Left kidney (tissue), 2 donors: ENCODE results near the gene SH3BP2. TPM values are rescaled to one million over a fixed set of nuclear protein-coding genes. Genes with fewer than 3 reads are reported as not detected.

Experiments
- DNase-seq: peaks from one replicate; pipeline ENCODE4 v3.0.0-alpha.2; 2013
- polyA plus RNA-seq: library from polyadenylated mRNA; unstranded; fragments of 120-200 nt; gene quantifications from one replicate; pipeline ENCODE4 v1.2.1, GENCODE V29; 2013; ENCODE audit not compliant: insufficient read length

Gene SH3BP2
- polyA plus RNA-seq, 1 donor, result 34.4 TPM

- no peak for DNase-seq
Measured at GRCh38 chr4:2856266-2856665, 63.4 kb downstream of the SH3BP2 start.

DNA sequence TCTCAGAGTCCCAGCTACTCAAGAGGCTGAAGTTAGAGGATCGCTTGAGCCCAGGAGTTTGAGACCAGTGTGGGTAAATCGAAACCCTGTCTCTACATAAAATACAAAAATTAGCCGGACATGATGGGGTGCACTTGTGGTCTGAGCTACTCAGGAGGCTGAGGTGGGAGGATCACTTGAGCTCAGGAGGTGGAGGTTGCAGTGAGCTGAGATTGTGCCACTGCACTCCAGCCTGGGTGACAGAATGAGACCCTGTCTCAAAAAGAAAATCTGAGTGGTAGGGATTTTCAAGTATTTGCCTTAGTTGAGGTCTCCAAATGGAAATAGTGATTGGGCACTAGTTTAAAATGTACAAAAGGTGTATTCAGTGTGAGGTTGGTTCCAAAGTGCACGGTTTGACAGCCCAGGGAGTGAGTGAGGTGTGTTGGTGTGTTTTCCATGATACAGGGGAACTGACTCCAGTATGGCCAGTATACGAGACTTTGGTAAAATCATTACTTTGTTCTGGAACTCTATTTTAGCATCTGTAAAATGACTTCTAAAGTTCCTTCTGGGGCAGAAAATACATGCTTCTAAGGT is 64.6 kb downstream of the SH3BP2 start:
- DNase-seq, result no peak

GRCh38 chr4:2858451-2859217 is 65.7 kb downstream of the SH3BP2 start:
- no peak for DNase-seq

DNA sequence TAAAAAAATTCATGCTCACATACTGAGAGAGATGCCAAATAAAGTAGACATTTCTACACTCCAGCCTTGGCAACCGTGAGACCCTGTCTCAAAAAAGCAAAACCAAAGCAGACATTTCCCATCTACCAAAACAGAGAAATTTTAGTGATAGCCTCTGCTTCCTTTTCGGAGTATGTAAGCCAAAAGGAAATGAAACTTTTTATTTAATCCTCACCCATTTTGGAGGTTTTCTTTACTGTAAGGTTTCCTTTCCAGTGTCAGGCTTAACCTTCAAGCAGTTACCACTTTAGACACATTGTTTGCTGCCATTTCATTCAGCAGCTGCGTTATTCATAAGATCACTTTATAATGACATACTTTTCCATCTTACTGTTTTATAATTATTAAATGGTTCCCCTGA is 66.6 kb downstream of the SH3BP2 start:
- no peak for DNase-seq

- DNase-seq, result no peak
Measured at GRCh38 chr4:2860391-2861348, 67.8 kb downstream of the SH3BP2 start.

DNA sequence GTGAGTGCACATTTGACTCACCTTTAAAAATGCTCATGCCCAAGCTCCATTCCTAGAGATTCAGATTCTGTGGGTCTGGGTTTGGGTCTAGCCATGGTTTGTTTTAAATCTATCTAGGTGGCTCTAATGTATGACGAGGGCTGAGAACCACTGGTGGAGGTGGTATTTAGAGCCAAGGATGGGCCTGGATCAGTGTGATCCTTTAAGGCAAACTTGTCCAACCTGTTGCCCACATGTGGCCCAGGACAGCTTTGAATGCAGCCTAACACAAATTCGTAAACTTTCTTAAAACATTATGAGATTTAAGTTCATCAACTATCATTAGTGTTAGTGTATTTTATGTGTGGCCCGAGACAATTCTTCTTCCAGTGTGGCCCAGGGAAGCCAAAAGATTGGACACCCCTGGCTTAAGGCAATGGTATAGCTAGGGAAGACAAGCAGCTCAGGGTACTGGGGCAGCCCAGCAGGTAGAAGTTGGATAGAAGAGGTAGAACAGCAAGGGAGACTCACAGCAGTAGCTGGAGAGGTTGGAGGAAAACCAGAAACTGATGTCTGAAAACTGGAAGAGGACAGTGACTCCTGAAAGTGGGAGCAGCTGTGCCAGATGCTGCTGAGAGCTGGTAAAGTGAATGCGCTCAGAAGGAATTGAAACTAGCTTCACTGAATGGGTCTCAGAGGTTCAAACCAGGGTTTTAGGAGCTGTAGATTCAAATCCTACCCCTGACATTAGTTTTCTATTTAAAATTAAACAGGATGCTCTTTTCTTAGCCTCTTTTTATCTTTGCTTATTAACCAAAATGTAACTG is 68.9 kb downstream of the SH3BP2 start:
- no peak for DNase-seq

GRCh38 chr4:2862528-2862927 is 69.6 kb downstream of the SH3BP2 start:
- DNase-seq, result no peak

- no peak for DNase-seq
Measured at GRCh38 chr4:2863649-2864048, 70.8 kb downstream of the SH3BP2 start.

GRCh38 chr4:2865196-2865780 is 72.4 kb downstream of the SH3BP2 start:
- no peak for DNase-seq

DNA sequence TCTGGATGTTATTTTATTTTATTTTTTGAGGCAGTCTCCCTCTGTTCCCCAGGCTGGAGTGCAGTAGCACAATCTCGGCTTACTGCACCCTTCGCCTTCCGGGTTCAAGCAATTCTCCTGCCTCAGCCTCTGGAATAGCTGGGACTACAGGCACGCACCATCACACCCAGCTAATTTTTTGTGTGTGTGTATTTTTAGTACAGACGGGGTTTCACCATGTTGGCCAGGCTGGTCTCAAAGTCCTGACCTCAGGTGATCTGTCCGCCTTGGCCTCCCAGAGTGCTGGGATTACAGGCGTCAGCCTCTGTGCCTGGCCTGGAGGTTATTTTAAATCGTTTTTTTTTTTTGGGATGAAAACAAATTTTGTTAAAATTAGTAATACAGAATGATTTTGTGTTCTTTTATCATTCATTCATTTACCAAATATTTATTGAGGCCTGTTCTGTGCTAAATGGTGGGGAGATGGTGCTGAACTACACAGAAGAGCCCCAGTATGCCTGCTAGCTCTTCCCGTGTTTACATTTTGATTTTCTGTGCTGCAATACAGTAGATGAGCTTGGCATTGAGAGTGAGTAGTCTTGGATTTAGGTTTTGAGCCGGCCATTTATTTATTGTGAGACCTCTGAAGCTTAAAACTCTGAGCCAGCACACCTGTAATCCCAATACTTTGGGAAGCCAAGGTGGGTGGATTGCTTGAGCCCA is 73.4 kb downstream of the SH3BP2 start:
- DNase-seq, result no peak

DNA sequence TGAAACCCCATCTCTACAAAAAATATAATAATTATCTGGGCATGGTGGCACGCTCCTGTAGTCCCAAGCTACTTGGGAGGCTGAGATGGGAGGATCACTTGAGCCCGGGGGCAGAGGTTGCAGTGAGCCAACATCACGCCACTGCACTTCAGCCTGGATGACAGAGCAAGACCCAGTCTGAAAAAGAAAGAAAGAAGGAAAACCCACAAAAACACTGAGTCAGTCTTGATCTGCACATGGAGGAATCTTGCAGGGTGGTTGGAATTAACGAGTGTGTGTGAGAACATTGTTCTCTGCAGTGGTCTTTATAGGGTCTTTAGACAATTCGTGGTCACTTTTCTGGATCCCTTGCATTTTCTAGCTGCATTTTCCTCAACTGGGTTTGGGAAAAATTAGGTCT is 74.0 kb downstream of the SH3BP2 start:
- no peak for DNase-seq

DNA sequence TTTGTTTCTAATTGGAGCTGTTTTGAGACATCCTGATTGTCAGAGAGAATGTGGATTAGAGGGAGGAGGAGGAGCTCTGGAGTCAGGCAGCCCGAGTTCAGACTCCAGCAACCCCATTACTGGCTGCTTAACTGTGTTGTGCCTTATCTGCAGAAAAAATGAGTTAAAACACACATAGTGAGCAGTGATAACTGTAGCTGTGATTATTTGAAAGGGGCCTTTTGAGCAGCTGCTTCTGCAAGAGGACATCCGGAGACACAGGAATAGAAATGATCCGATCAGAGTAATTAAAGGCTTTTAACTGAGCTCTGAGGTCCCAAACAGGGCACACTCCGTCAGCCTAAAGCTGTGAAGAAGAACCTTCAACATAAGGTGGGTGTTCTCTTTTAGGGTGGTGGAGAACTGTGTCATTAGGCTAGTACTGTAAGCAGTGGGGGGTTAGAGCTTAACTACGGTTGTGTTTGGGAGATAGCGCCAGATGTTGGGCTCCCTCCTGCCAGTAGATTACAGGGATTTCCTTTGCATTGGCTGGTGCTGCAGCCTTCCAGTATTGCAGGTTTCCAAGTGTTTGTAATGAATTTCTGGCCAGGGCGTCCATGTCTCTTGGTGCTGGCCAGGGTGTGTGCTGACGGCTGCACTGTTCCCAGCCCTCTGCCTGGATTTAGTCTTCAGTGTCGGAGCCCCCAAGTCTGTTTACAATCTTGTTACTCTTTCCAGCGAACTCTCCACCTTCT is 75.0 kb downstream of the SH3BP2 start:
- DNase-seq, result no peak

GRCh38 chr4:2868877-2869487 is 76.1 kb downstream of the SH3BP2 start:
- DNase-seq, result no peak

GRCh38 chr4:2869659-2870058 is 76.8 kb downstream of the SH3BP2 start:
- DNase-seq, result no peak

GRCh38 chr4:2870082-2870481 is 77.2 kb downstream of the SH3BP2 start:
- no peak for DNase-seq

- no peak for DNase-seq
Measured at GRCh38 chr4:2871466-2871865, 78.6 kb downstream of the SH3BP2 start.

DNA sequence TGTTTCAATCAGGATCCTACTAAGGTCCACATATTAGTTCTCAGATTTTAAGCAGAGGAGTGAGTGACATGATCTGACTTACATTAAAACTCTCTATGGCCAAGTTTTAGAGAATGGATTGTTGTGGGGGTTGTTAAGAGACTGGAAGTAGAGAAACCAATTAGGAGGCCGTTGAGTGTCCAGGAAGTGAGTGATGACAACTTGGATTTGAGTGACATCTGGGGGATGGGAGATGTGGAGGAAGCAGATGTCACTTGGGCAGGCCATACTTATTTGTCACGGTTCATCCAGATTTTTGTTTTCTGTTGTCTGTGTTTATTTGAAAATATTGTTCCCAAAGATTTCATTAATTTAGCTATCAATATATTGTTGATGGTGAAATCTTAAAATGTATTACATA is 79.0 kb downstream of the SH3BP2 start:
- no peak for DNase-seq

GRCh38 chr4:2873329-2873728 is 80.4 kb downstream of the SH3BP2 start:
- DNase-seq, result no peak

DNA sequence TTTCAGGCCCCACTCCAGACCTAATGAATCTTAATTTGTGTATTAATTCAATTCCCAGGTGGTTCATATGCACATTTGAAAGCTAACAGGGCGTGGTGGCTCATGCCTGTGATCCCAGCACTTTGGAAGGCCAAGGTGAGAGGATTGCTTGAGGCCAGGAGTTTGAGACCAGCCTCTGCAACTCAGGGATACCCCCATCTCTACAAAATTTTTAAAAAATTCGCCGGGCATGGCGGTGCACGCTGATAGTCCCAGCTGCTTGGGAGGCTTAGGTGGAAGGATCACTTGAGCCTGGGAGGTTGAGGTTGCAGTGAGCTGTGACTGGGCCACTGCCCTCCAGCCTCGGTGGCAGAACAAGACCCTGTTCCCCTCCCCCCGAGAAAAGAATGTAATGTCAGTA is 82.0 kb downstream of the SH3BP2 start:
- no peak for DNase-seq

- no peak for DNase-seq
Measured at GRCh38 chr4:2875556-2875955, 82.7 kb downstream of the SH3BP2 start.
